A673 (cell line): ENCODE data around the gene TMOD1.

Experiments used
- EZH2 ChIP-seq: fragments of 200-600 bp; sonication (generic); IDR thresholded peaks from 2 replicates; pipeline ENCODE4 v1.6.1; 2017; ENCODE audit warnings: borderline replicate concordance, low read depth, mild to moderate bottlenecking, mixed read lengths, antibody characterized with exemption, low read length; ENCODE audit not compliant: poor library complexity, severe bottlenecking
- TF ChIP-seq, protein P1 (sequence below): fragments of 300-800, 200-600 bp; sonication (generic); conservative IDR thresholded peaks from 2 replicates; pipeline ENCODE4 v1.5.1; 2017; ENCODE audit warnings: low read depth, mild to moderate bottlenecking, antibody characterized with exemption, low read length, moderate library complexity, mixed read lengths

DNA sequence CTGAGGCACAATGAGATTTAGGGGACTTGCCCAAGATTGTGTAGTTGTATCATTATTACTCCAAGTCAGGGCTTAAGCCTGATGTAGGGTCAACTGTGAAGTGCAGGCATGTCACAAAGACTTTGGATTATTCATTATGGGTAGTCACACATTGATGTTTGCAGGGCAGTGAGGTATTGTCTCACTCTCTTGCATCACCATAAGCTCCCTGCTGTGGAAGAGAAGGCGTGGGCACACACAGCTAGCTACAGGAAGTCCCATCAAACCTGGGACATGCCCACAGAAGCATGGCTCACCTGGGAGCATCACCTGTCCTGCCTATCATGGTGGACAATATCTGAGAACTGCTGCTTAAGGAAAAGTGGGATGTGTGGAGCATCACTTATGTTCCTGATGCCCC is 42.1 kb downstream of the TMOD1 start:
- TF ChIP-seq, protein P1, sequence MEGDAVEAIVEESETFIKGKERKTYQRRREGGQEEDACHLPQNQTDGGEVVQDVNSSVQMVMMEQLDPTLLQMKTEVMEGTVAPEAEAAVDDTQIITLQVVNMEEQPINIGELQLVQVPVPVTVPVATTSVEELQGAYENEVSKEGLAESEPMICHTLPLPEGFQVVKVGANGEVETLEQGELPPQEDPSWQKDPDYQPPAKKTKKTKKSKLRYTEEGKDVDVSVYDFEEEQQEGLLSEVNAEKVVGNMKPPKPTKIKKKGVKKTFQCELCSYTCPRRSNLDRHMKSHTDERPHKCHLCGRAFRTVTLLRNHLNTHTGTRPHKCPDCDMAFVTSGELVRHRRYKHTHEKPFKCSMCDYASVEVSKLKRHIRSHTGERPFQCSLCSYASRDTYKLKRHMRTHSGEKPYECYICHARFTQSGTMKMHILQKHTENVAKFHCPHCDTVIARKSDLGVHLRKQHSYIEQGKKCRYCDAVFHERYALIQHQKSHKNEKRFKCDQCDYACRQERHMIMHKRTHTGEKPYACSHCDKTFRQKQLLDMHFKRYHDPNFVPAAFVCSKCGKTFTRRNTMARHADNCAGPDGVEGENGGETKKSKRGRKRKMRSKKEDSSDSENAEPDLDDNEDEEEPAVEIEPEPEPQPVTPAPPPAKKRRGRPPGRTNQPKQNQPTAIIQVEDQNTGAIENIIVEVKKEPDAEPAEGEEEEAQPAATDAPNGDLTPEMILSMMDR: no peak
- no peak for TF ChIP-seq EZH2
